H9 (cell line): ENCODE measurements around the gene SLC25A39. TPM values are rescaled to one million over a fixed set of nuclear protein-coding genes. Genes with fewer than 3 reads are reported as not detected.

ENCODE experiments used
- DNase-seq: peaks from one replicate; pipeline ENCODE4 v3.0.0-alpha.2; 2017
- H2AFZ ChIP-seq: one replicate; pipeline ENCODE4 v1.6.1; 2013; ENCODE audit warnings: mild to moderate bottlenecking, low read length, control low read depth, moderate library complexity
- H2AK5ac ChIP-seq: 2 replicates; pipeline ENCODE4 v1.6.1; 2013; ENCODE audit warnings: low read length, control low read depth, mixed read lengths; ENCODE audit not compliant: insufficient read length
- H2BK120ac ChIP-seq: one replicate; pipeline ENCODE4 v1.6.1; 2013; ENCODE audit warnings: low read depth, mild to moderate bottlenecking, low read length, control low read depth, inconsistent platforms; ENCODE audit not compliant: poor library complexity, severe bottlenecking
- H2BK12ac ChIP-seq: 2 replicates; pipeline ENCODE4 v1.6.1; 2013; ENCODE audit warnings: low read length, control low read depth, mixed read lengths, low read depth; ENCODE audit not compliant: insufficient read length
- H2BK15ac ChIP-seq: 2 replicates; pipeline ENCODE4 v1.6.1; 2013; ENCODE audit warnings: low read depth, low read length, control low read depth
- H2BK20ac ChIP-seq: one replicate; pipeline ENCODE4 v1.6.1; 2013; ENCODE audit warnings: low read depth, mild to moderate bottlenecking, low read length, control low read depth, inconsistent platforms; ENCODE audit not compliant: poor library complexity, severe bottlenecking
- H2BK5ac ChIP-seq: 2 replicates; pipeline ENCODE4 v1.6.1; 2013; ENCODE audit warnings: low read length, control low read depth, mixed read lengths; ENCODE audit not compliant: insufficient read length
- H3K14ac ChIP-seq: 2 replicates; pipeline ENCODE4 v1.6.1; 2013; ENCODE audit warnings: low read length, control low read depth; ENCODE audit not compliant: insufficient read depth
- H3K18ac ChIP-seq: 2 replicates; pipeline ENCODE4 v1.6.1; 2013; ENCODE audit warnings: low read depth, mild to moderate bottlenecking, mixed read lengths, low read length, control low read depth; ENCODE audit not compliant: insufficient read length
- H3K23ac ChIP-seq: 2 replicates; pipeline ENCODE4 v1.6.1; 2013; ENCODE audit warnings: low read length, control low read depth, mixed read lengths, low read depth; ENCODE audit not compliant: insufficient read length
- H3K23me2 ChIP-seq: 2 replicates; pipeline ENCODE4 v1.6.1; 2013; ENCODE audit warnings: low read depth, mild to moderate bottlenecking, mixed read lengths, low read length, control low read depth; ENCODE audit not compliant: insufficient read length, poor library complexity, severe bottlenecking
- H3K27ac ChIP-seq: 2 replicates; pipeline ENCODE4 v1.5.1; 2013; ENCODE audit warnings: low read length, control low read depth, mixed read lengths, low read depth; ENCODE audit not compliant: insufficient read length
- H3K27me3 ChIP-seq: 2 replicates; pipeline ENCODE4 v1.6.1; 2013; ENCODE audit warnings: low read length, control low read depth, inconsistent platforms; ENCODE audit not compliant: insufficient read depth
- H3K4ac ChIP-seq: 2 replicates; pipeline ENCODE4 v1.6.1; 2013; ENCODE audit warnings: low read depth, mild to moderate bottlenecking, control low read depth, inconsistent platforms, low read length, moderate library complexity
- H3K4me1 ChIP-seq: 2 replicates; pipeline ENCODE4 v1.6.1; 2013; ENCODE audit warnings: low read length, control low read depth, inconsistent platforms; ENCODE audit not compliant: insufficient read depth
- H3K4me2 ChIP-seq: 2 replicates; pipeline ENCODE4 v1.6.1; 2013; ENCODE audit warnings: low read length, control low read depth, mixed read lengths; ENCODE audit not compliant: insufficient read length, insufficient read depth
- H3K56ac ChIP-seq: 2 replicates; pipeline ENCODE4 v1.6.1; 2013; ENCODE audit warnings: low read depth, mild to moderate bottlenecking, mixed read lengths, low read length, control low read depth; ENCODE audit not compliant: insufficient read length
- H3K79me1 ChIP-seq: 2 replicates; pipeline ENCODE4 v1.6.1; 2013; ENCODE audit warnings: low read depth, mild to moderate bottlenecking, moderate library complexity, low read length, control low read depth, inconsistent platforms; ENCODE audit not compliant: insufficient read depth, poor library complexity, severe bottlenecking
- H3K79me2 ChIP-seq: 2 replicates; pipeline ENCODE4 v1.6.1; 2013; ENCODE audit warnings: low read length, control low read depth, inconsistent platforms; ENCODE audit not compliant: insufficient read depth
- H3K9ac ChIP-seq: 2 replicates; pipeline ENCODE4 v1.6.1; 2013; ENCODE audit warnings: low read length, control low read depth, mixed read lengths; ENCODE audit not compliant: insufficient read length; ENCODE audit errors: extremely low read depth
- H3K9me3 ChIP-seq: one replicate; pipeline ENCODE4 v1.6.1; 2013; ENCODE audit warnings: low read depth, low read length, inconsistent platforms; ENCODE audit not compliant: control insufficient read depth
- H3T11ph ChIP-seq: one replicate; pipeline ENCODE4 v1.6.1; 2013; ENCODE audit warnings: mild to moderate bottlenecking, low read length, control low read depth, inconsistent platforms
- H4K20me1 ChIP-seq: one replicate; pipeline ENCODE4 v1.6.1; 2013; ENCODE audit not compliant: control insufficient read depth, insufficient read length, insufficient read depth
- H4K5ac ChIP-seq: 2 replicates; pipeline ENCODE4 v1.6.1; 2013; ENCODE audit warnings: low read depth, mild to moderate bottlenecking, mixed read lengths, low read length, control low read depth; ENCODE audit not compliant: insufficient read length
- H4K8ac ChIP-seq: replicated peaks from 2 replicates; pipeline ENCODE4 v1.6.1; 2013; ENCODE audit warnings: low read length, control low read depth, mixed read lengths, low read depth; ENCODE audit not compliant: insufficient read length
- H4K91ac ChIP-seq: 2 replicates; pipeline ENCODE4 v1.6.1; 2013; ENCODE audit warnings: low read depth, mild to moderate bottlenecking, moderate library complexity, mixed read lengths, low read length, control low read depth; ENCODE audit not compliant: insufficient read length
- H3K27ac Mint-ChIP-seq, 3 experiments: 2 replicates in 2 of 3; 3 replicates in 1 of 3; pipeline ENCODE4 v1.8.0; 2020 to 2021; ENCODE audit warnings: mixed read lengths in 3 of 3, mild to moderate bottlenecking in 1 of 3, moderate library complexity in 1 of 3
- H3K27me3 Mint-ChIP-seq: 2 replicates; pipeline ENCODE4 v1.8.0; 2021; ENCODE audit warnings: low read depth, mild to moderate bottlenecking, moderate library complexity, mixed read lengths
- H3K36me3 Mint-ChIP-seq, 3 experiments: 2 replicates in 2 of 3; 3 replicates in 1 of 3; pipeline ENCODE4 v1.8.0; 2020 to 2021; ENCODE audit warnings: low read depth in 3 of 3, mixed read lengths in 3 of 3; ENCODE audit not compliant: insufficient read depth in 1 of 3
- H3K4me1 Mint-ChIP-seq, 2 experiments: 2 replicates each; pipeline ENCODE4 v1.8.0; 2020; ENCODE audit warnings: mixed read lengths in 2 of 2
- H3K4me3 Mint-ChIP-seq, 2 experiments: 2 replicates in 1 of 2; 3 replicates in 1 of 2; pipeline ENCODE4 v1.8.0; 2020 to 2021; ENCODE audit warnings: mild to moderate bottlenecking in 2 of 2, mixed read lengths in 2 of 2, moderate library complexity in 1 of 2
- H3K9me3 Mint-ChIP-seq, 2 experiments: 2 replicates in 1 of 2; 3 replicates in 1 of 2; pipeline ENCODE4 v1.8.0; 2020; ENCODE audit warnings: mild to moderate bottlenecking in 2 of 2, mixed read lengths in 2 of 2, moderate library complexity in 1 of 2
- CTCF ChIP-seq: fragments of 200-600 bp; sonication (generic); conservative IDR thresholded peaks from 3 replicates; pipeline ENCODE4 v1.8.0; 2021; ENCODE audit warnings: antibody characterized with exemption, mild to moderate bottlenecking
- WGBS: extraction: QIAGEN DNeasy Blood & Tissue Kit; methylation state at CpG from one replicate; pipeline ENCODE4 v1.1.7; 2013; ENCODE audit warnings: missing lambda C conversion rate, low lambda C conversion rate, mixed read lengths; ENCODE audit not compliant: insufficient read length; ENCODE audit errors: extremely low coverage; 5-methylcytosine and 5-hydroxymethylcytosine counted together
- total RNA-seq: library from RNA; stranded (reverse); gene quantifications from 2 replicates; pipeline ENCODE4 v1.2.1, GENCODE V29; 2021

The SLC25A39 gene
- total RNA-seq, 1 experiment from 2014 or later = 227 TPM

- H3T11ph ChIP-seq = no peak overlapping the region
- no peaks in the 10 kb centered on the region for H3K9me3 ChIP-seq
- peaks cover 3% of the 10 kb centered on the region for H3K27me3 Mint-ChIP-seq
- peaks cover 4% of the 10 kb centered on the region for H3K23me2 ChIP-seq
- H3K79me2 ChIP-seq = no peaks in the 10 kb centered on the region
- no peak overlapping the region; the same call in 1 of the 2 replicates for H3K14ac ChIP-seq
- DNase-seq = no peak
- no peak overlapping the region for H2AFZ ChIP-seq
- H2BK20ac ChIP-seq = no peak overlapping the region
- H3K56ac ChIP-seq = no peak overlapping the region
- H4K5ac ChIP-seq = no peak overlapping the region
- H3K79me1 ChIP-seq = no peaks in the 10 kb centered on the region
- no peaks in the 10 kb centered on the region for H4K20me1 ChIP-seq
- H3K36me3 Mint-ChIP-seq = no peaks in the 10 kb centered on the region
- H3K4ac ChIP-seq = no peak overlapping the region
- H2BK120ac ChIP-seq = no peak overlapping the region
- peaks cover 8% of the 10 kb centered on the region; the same call in 1 of the 2 replicates for H3K4me1 ChIP-seq
- H4K8ac ChIP-seq = no peak overlapping the region
- H3K4me2 ChIP-seq = no peak overlapping the region
- no CpG with 5 or more reads among the region's 2 CpGs for WGBS
- no peak overlapping the region for H2AK5ac ChIP-seq
- H3K27ac ChIP-seq = no peak overlapping the region
- peak overlapping the region in 1 of 2 experiments; percentile 25; a peak in 2 of 5 replicates for H3K4me3 Mint-ChIP-seq
- no peak overlapping the region for H3K9ac ChIP-seq
- no peak overlapping the region for H3K23ac ChIP-seq
- no peak overlapping the region for H3K18ac ChIP-seq
- H3K27ac Mint-ChIP-seq = peak overlapping the region in 2 of 3 experiments; percentile 10 to 17; a peak in 1 of 7 replicates
- no peaks in the 10 kb centered on the region for H3K27me3 ChIP-seq
- H2BK15ac ChIP-seq = no peak overlapping the region
- no peaks in the 10 kb centered on the region for H3K9me3 Mint-ChIP-seq
- peaks cover 13 to 26% of the 10 kb centered on the region in 2 experiments for H3K4me1 Mint-ChIP-seq
- no peak for TF ChIP-seq CTCF
- no peak overlapping the region for H2BK12ac ChIP-seq
- H4K91ac ChIP-seq = no peak overlapping the region
- no peak overlapping the region for H2BK5ac ChIP-seq
Observed at GRCh38 chr17:44279346-44279665, 45.3 kb downstream of the SLC25A39 start.
